IPS DF 6.9 (cell line): ENCODE results near the gene CSNK2A1.
A peak's percentile ranks its signal among the peaks of the same experiment; 100 is the strongest.

Experiments used
- DNase-seq: peaks from one replicate; pipeline ENCODE4 v3.0.0-alpha.2; 2013; ENCODE audit warnings: low read depth, low spot score
- H3K27ac ChIP-seq: one replicate; pipeline ENCODE4 v1.5.1; 2013; ENCODE audit warnings: low read length, control low read depth
- H3K27me3 ChIP-seq: 2 replicates; pipeline ENCODE4 v1.6.1; 2013; ENCODE audit warnings: mild to moderate bottlenecking, low read length; ENCODE audit not compliant: control insufficient read depth, insufficient read depth
- H3K36me3 ChIP-seq: 2 replicates; pipeline ENCODE4 v1.6.1; 2013; ENCODE audit warnings: low read length; ENCODE audit not compliant: control insufficient read depth, insufficient read depth
- H3K4me1 ChIP-seq: 2 replicates; pipeline ENCODE4 v1.6.1; 2013; ENCODE audit warnings: low read length; ENCODE audit not compliant: control insufficient read depth, insufficient read depth
- H3K4me3 ChIP-seq: 2 replicates; pipeline ENCODE4 v1.5.1; 2013; ENCODE audit warnings: mild to moderate bottlenecking, low read length
- H3K9me3 ChIP-seq: 2 replicates; pipeline ENCODE4 v1.6.1; 2013; ENCODE audit warnings: low read length, inconsistent platforms; ENCODE audit not compliant: control insufficient read depth, insufficient read depth
- WGBS: extraction: QIAGEN DNeasy Blood & Tissue Kit; methylation state at CpG from one replicate; pipeline ENCODE4 v1.1.7; 2013; ENCODE audit warnings: mixed read lengths, missing lambda C conversion rate; ENCODE audit not compliant: insufficient read length, insufficient coverage; 5-methylcytosine and 5-hydroxymethylcytosine counted together

CSNK2A1 gene

DNA sequence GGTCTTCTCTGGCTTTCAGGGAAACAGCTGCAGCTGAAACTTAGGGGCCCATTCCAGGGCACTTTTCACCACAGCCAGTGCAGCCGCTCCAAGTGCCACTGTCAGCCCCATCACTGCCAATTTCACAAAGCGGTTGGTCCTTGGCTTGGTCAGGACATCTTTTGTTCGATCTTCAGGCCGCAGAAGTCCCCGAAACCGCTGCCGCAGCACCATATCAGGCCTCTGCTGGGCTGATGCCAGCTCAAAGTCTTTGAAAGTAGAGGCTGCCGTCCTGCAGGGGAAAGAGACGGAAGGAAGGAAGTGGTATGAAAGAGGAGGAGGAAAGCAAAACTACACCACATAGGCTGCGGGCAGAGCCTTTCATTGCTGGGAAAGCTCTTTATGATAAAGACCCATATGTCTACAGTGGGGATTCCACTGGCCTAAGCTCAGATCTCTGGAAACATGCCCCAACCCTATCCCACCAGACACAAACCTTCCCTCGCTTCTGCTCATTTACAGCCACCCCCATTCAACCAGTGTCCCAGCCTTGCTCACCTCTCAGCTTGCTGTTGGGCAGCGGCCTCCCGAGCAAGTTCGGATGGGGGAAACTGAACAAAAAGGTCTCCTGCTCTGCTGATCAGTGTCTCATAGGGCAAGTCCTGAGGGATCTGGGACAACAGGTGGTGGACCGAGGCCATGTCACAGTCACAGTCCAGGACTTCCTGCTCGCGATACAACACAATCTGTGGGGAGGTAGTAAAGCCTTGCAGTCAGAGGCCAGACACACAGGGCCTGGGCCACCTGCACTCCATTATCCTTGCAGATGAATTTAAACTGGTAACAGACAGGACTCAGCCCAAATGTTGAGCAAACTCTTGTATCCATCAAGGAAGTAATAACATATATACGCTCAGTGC, 104.8 kb downstream of the CSNK2A1 start:
- H3K4me3 ChIP-seq: no peak overlapping the region
- H3K4me1 ChIP-seq: peaks cover 3% of the 10 kb centered on the region; the same call in 1 of the 2 replicates
- no peaks in the 10 kb centered on the region for H3K9me3 ChIP-seq
- peaks cover 4% of the 10 kb centered on the region for H3K36me3 ChIP-seq
- H3K27me3 ChIP-seq: no peaks in the 10 kb centered on the region
- WGBS: no CpG with 5 or more reads among the region's 18 CpGs
- no peak overlapping the region for H3K27ac ChIP-seq
- DNase-seq: no peak

DNA sequence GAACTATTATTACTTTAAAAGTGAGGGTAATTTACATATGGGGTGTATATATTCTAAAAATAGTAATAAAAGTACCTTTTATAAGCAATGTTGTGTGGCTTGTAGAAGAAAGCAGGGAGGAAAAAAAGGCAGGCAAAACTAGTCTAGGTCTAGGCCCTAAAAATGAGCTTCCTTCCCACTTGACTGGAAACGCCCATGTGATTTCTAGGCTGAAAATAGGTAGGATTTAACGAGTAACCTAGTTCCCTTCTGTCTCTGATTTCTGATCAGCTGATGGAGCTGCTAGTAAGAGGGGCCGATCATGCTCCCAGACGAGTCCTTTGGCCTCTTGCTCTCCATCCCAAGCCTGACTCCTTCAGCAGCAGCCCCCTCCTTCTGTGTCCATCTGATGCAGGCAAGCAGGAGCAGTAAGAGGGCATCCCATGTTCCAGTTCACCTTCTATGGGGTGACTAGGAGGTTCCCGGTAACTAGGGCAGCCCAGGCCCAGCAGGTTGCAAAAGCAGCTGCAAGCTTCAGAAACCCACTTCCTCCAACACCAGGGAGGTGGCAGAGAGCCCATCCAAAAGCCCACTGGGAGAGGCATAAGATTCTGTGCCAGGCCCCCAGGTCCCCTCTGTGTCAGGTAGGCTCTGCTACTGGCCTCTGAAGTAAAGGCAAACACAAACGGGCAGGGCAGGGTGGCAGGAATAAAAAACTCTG, 105.7 kb downstream of the CSNK2A1 start:
- no peak overlapping the region for H3K27ac ChIP-seq
- peaks cover 4% of the 10 kb centered on the region; the same call in 1 of the 2 replicates for H3K4me1 ChIP-seq
- H3K4me3 ChIP-seq: no peak overlapping the region
- WGBS: no CpG with 5 or more reads among the region's 6 CpGs
- H3K36me3 ChIP-seq: peaks cover 4% of the 10 kb centered on the region
- H3K9me3 ChIP-seq: no peaks in the 10 kb centered on the region
- no peak for DNase-seq
- H3K27me3 ChIP-seq: no peaks in the 10 kb centered on the region

DNA sequence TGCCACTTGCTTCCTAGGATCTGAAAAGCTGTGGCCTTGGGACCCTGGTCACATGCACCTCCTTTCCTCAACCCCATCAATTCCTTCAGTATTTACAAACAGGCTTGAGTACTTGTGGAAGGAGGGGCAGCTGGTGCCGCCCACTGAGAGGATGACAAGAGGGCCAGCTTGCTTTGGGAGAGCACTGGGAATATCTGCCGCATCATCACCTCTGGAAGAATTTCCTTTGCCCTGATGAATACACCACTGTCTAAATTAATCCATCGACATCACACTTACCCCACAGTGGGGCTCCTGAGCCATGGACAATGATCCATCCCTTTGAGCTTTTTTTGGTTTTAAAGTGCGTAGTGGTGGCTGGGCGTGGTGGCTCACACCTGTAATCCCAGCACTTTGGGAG, 107.1 kb downstream of the CSNK2A1 start:
- H3K4me1 ChIP-seq: peaks cover 4% of the 10 kb centered on the region; the same call in 1 of the 2 replicates

DNA sequence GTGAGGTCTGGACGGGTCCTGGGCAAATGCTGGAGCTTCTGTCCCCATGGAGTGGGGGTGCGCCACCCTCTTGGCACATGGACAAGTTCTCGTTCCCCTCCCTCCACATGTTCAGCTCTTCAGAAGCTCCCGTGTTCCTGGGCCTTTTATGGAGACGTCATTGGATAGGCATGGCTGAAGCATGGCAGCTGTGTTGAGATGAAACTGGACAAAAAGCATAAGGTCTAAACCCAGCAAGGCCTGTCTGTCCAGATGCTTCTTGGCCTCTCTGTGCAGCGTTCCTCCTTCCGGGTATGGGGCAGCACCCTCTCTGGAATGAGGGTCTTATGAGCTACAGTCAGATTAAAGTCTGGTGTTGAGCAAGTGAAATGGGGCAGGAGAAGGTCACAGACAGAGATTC, 108.0 kb downstream of the CSNK2A1 start:
- H3K36me3 ChIP-seq: peaks cover 9% of the 10 kb centered on the region
- no peaks in the 10 kb centered on the region for H3K27me3 ChIP-seq
- no peak overlapping the region for H3K4me3 ChIP-seq
- no peak overlapping the region for H3K27ac ChIP-seq
- no peaks in the 10 kb centered on the region for H3K9me3 ChIP-seq
- DNase-seq: no peak
- no CpG with 5 or more reads among the region's 7 CpGs for WGBS
- peaks cover 4% of the 10 kb centered on the region; the same call in 1 of the 2 replicates for H3K4me1 ChIP-seq

More for the DNA sequence above, 107.1 kb downstream of the CSNK2A1 start:
- Histone ChIP-seq H3K36me3 (peaks cover 4% of the 10 kb centered on the region), H3K27ac (no peak overlapping the region), H3K27me3 (no peaks in the 10 kb centered on the region), H3K9me3 (no peaks in the 10 kb centered on the region), H3K4me3 (no peak overlapping the region)
- WGBS: no CpG with 5 or more reads among the region's 5 CpGs
- DNase-seq: no peak

DNA sequence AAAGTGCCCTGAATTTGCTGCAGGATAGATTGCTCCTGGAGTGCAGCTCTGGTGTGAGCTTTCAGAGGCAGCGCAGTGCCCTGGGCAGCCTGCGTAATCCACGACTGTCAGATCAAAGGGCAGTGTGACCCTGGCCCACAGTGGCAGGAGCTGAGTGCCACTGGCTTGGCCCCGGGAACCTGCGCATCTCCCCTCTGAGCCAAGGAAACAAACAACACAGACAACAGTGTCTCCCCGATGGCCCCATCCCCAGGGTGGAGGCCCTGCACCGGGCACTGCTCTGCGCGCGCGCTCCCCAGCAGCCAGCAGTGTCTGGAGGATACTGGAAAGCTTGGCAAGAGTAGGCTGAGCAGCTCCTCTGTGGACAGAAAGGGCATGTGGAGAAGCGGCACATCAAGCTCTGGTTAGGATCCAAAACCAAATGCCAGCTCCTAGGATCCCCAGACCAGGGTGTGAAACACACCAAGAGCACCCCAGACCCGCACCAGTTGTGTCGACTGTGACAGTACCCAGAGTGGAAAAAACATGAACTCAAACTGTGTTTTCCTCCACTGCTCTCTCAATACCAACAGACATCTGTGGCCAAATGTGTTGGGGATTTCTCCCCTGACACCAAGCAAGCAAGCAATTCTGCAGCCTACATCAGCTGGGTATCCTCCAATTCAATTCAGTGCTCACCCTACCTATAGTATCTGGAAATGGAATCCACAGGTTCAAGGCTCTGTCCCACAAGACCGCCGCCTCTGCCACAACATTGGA, 108.8 kb downstream of the CSNK2A1 start:
- no CpG with 5 or more reads among the region's 16 CpGs for WGBS
- no peaks in the 10 kb centered on the region for H3K9me3 ChIP-seq
- peaks cover 12% of the 10 kb centered on the region for H3K36me3 ChIP-seq
- H3K4me1 ChIP-seq: peaks cover 4% of the 10 kb centered on the region; the same call in 1 of the 2 replicates
- DNase-seq: no peak
- no peaks in the 10 kb centered on the region for H3K27me3 ChIP-seq
- no peak overlapping the region for H3K4me3 ChIP-seq
- H3K27ac ChIP-seq: no peak overlapping the region

DNA sequence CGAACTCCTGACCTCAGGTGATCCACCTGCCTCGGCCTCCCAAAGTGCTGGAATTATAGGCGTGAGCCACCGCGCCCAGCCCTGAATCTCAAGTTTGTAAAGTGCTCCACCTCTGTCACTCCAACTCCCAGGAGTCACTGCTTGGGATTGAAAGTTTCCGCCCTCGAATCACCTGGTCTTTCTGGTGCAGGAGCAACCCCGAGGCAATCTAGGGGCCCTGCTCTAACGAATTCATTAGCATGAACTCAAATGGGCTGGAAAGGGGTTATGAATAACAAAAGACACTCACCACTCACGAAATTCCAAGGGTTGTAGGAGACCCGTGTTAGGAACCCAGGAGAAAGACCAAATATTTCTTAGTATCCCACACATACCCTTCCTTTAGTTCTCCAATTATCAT, 109.4 kb downstream of the CSNK2A1 start:
- WGBS: no CpG with 5 or more reads among the region's 11 CpGs
- Histone ChIP-seq H3K4me3 (no peak overlapping the region), H3K27me3 (no peaks in the 10 kb centered on the region), H3K4me1 (peaks cover 4% of the 10 kb centered on the region; the same call in 1 of the 2 replicates), H3K36me3 (peaks cover 15% of the 10 kb centered on the region), H3K27ac (no peak overlapping the region), H3K9me3 (no peaks in the 10 kb centered on the region)
- DNase-seq: peak; percentile 50

DNA sequence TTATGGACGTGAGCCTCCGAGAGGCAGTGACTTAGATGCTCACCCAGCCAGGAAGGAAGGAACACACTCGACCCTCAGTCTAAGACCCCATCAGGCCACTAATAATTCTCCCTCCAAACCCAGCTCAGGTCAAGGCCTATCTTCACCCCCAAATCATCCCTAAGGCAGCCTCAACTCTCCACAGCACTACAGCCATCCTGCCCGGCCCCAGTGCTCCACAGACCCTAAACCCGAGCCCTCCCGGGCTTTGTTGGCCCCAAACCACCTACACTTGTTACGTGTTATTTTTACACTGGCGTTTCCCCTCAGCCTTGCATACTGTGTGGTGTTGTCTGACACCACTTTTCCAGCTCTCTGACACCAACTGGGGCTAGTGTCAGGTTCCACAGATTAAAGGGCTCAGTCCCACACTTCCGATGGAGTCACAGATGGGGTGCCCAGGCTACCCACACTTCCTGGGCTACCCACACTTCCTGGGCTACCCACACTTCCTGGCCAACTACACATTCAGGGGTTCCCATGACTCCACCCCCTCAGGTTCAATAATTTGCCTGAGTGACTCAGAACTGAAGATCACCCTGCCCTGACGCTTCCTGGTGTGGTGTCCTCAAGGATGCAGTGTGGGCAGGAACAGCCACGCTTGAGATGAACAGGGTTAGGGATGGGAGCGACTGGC, 110.2 kb downstream of the CSNK2A1 start:
- H3K27ac ChIP-seq: no peak overlapping the region
- H3K27me3 ChIP-seq: no peaks in the 10 kb centered on the region
- DNase-seq: no peak
- WGBS: no CpG with 5 or more reads among the region's 12 CpGs
- peaks cover 15% of the 10 kb centered on the region for H3K36me3 ChIP-seq
- no peak overlapping the region for H3K4me3 ChIP-seq
- no peaks in the 10 kb centered on the region for H3K9me3 ChIP-seq
- peaks cover 4% of the 10 kb centered on the region; the same call in 1 of the 2 replicates for H3K4me1 ChIP-seq

DNA sequence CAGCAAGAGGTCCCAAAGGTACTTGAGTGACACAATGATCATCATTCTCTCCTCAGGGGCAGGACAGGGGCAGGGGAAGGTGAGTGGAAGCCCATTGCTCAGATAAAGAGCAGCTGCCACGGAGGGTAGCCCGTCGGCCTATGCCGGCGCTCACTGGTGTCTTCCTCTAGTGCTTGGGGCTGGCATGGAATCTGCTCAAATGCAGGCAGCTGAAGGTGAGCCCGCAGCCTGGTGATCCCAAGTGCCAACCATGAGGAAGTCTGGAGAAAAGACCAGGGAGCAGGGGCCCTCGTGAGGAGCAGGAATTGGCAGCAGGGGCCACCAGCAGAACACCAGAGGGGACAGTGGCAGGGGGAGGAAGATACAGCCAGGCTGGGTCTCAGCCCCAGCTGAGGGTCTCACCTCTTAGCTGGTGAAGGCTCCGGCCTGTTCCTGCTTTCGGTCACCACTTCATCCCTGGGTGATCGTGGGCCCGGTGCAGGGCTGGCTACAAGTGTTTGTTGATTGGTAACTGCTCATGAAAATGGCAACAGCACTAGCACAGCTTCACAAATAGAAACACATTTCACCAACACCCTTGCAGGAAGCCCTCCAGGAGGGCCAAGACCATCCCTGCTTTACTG, 110.8 kb downstream of the CSNK2A1 start:
- DNase-seq: no peak
- Histone ChIP-seq H3K9me3 (no peaks in the 10 kb centered on the region), H3K27me3 (no peaks in the 10 kb centered on the region), H3K36me3 (peaks cover 15% of the 10 kb centered on the region), H3K27ac (no peak overlapping the region), H3K4me1 (peaks cover 4% of the 10 kb centered on the region; the same call in 1 of the 2 replicates), H3K4me3 (no peak overlapping the region)
- no CpG with 5 or more reads among the region's 11 CpGs for WGBS

DNA sequence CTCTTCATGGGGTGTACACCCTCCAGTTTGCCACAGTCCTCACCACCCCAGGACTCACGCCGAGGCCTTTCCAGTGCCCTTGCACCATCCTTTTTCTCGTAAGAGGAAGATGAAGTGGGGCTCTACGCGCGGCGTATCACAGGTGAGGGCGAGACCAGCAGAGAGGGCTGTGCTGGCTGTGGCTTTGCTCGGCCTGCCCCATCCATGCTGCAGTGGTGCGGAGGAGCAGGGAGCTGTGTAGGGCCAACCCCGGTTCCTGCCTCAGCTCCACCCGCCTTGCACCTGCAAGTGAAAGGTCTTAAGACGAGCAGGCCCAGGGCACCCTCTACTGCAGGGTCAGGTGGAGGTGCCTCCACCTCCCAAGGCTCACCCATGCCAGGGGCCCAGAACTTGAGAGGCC, 111.4 kb downstream of the CSNK2A1 start:
- Histone ChIP-seq H3K9me3 (no peaks in the 10 kb centered on the region), H3K36me3 (peaks cover 17% of the 10 kb centered on the region), H3K4me1 (peaks cover 4% of the 10 kb centered on the region; the same call in 1 of the 2 replicates), H3K4me3 (no peak overlapping the region), H3K27ac (no peak overlapping the region), H3K27me3 (no peaks in the 10 kb centered on the region)
- no CpG with 5 or more reads among the region's 13 CpGs for WGBS
- no peak for DNase-seq
